Lower leg skin (tissue), 3 donors: ENCODE measurements around the gene COMP.

ENCODE experiments used
- CTCF ChIP-seq, 3 donors: fragments of 450-650 bp; IDR thresholded peaks; one replicate each; pipeline ENCODE4 v1.5.1; 2016; ENCODE audit warnings: antibody characterized with exemption in 3 of 3, mild to moderate bottlenecking in 3 of 3, moderate library complexity in 2 of 3
- POLR2A ChIP-seq, 2 donors: fragments of 450-650 bp; IDR thresholded peaks; one replicate each; pipeline ENCODE4 v1.6.1; 2016 to 2017; ENCODE audit warnings: antibody characterized with exemption in 2 of 2, mild to moderate bottlenecking in 1 of 2, moderate library complexity in 1 of 2

DNA sequence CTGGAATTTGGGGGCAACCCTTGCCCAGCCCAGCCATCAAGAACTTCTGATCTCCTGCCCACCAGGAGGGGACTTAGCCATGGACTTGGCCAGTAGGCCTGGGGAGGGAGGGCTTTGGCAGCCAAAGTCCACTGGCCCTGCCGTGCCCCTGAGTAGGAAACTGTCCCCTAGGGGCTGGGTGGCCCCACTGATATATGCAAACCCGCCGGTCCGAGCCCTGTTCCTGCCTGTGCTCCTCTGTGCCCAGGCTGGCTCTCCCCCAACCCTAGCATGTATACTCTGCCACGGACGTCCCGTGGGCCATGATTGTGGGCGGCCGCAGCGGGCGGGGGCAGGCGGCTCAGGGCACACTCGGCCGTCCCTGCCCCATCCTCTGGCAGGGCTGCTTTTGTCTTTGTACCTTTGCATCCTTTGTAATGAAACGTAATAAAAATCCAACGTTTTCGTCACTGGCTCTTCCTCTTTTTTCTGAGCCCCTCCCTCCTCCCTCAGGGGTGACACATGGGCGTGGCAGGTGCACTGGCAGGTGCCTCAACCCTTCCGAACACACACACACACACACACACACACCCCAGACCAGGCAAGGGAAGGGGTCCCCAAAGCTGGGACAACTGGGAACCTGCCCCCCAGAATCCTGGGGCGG is 9.1 kb downstream of the COMP start:
- TF ChIP-seq CTCF (IDR thresholded peaks at IDR 0.05), result no peak
- TF ChIP-seq POLR2A (IDR thresholded peaks at IDR 0.05), result no peak
